Spinal cord (tissue), 10 donors: Measurements from ENCODE around the gene POU2AF1. TPM values are rescaled to one million over a fixed set of nuclear protein-coding genes. Genes with fewer than 3 reads are reported as not detected.
A peak's percentile ranks its signal among the peaks of the same experiment; 100 is the strongest.

ENCODE experiments used
- DNase-seq, 6 donors: peaks; one replicate each; pipeline versions ENCODE4 v3.0.0 to v3.0.0-alpha.2; 2013 to 2015; ENCODE audit warnings: low spot score in 6 of 6, low read depth in 4 of 6
- H3K27ac ChIP-seq: one replicate; pipeline ENCODE4 v1.5.1; 2013; ENCODE audit warnings: low read depth, low read length, control low read depth
- H3K27me3 ChIP-seq: one replicate; pipeline ENCODE4 v1.6.1; 2013; ENCODE audit warnings: low read length; ENCODE audit not compliant: control insufficient read depth, insufficient read depth
- H3K36me3 ChIP-seq: one replicate; pipeline ENCODE4 v1.6.1; 2013; ENCODE audit warnings: low read length; ENCODE audit not compliant: control insufficient read depth, insufficient read depth
- H3K4me1 ChIP-seq: one replicate; pipeline ENCODE4 v1.6.1; 2013; ENCODE audit warnings: low read length; ENCODE audit not compliant: control insufficient read depth, insufficient read depth
- H3K4me3 ChIP-seq: one replicate; pipeline ENCODE4 v1.5.1; 2013; ENCODE audit warnings: low read depth, low read length, control low read depth
- H3K9me3 ChIP-seq: one replicate; pipeline ENCODE4 v1.6.1; 2013; ENCODE audit warnings: low read length; ENCODE audit not compliant: control insufficient read depth, insufficient read depth
- WGBS: methylation state at CpG from one replicate; pipeline ENCODE4 v1.1.5; 2013; ENCODE audit warnings: missing lambda C conversion rate; ENCODE audit not compliant: insufficient coverage; 5-methylcytosine and 5-hydroxymethylcytosine counted together
- polyA plus RNA-seq, 2 donors: library from polyadenylated mRNA; unstranded; fragments of 120-200 nt; gene quantifications; one replicate each; pipeline ENCODE4 v1.2.1, GENCODE V29; 2013; ENCODE audit not compliant: insufficient read length in 2 of 2
- total RNA-seq, 2 donors: library from RNA; depleted of rRNA in 1 of 2; stranded (reverse); fragments of 120-200 nt in 1 of 2; fragments of >200 nt in 1 of 2; gene quantifications; one replicate each; pipeline versions ENCODE4 v1.2.3 to v1.2.4, GENCODE V29; 2013 to 2014
- donor health status: healthy.

Gene POU2AF1
- total and polyA plus RNA-seq, 4 donors: 0.27 to 4.5 (median 0.51) TPM

- Histone ChIP-seq H3K27ac (no peak overlapping the region), H3K4me1 (no peaks in the 10 kb centered on the region), H3K9me3 (no peaks in the 10 kb centered on the region), H3K4me3 (no peak overlapping the region), H3K36me3 (no peaks in the 10 kb centered on the region), H3K27me3 (no peaks in the 10 kb centered on the region)
- WGBS: 89% methylated on average over 5 of the region's 5 CpGs
- DNase-seq: no peak
Measured at GRCh38 chr11:111410951-111411350, 31.9 kb upstream of the POU2AF1 start.

GRCh38 chr11:111409915-111410314, 30.8 kb upstream of the POU2AF1 start:
- Histone ChIP-seq H3K36me3 (no peaks in the 10 kb centered on the region), H3K4me3 (no peak overlapping the region), H3K27ac (no peak overlapping the region), H3K9me3 (no peaks in the 10 kb centered on the region), H3K27me3 (no peaks in the 10 kb centered on the region), H3K4me1 (no peaks in the 10 kb centered on the region)
- no CpG with 5 or more reads among the region's 1 CpG for WGBS
- DNase-seq: no peak

- 82% methylated on average over 5 of the region's 6 CpGs for WGBS
- Histone ChIP-seq H3K9me3 (no peaks in the 10 kb centered on the region), H3K4me3 (no peak overlapping the region), H3K4me1 (no peaks in the 10 kb centered on the region), H3K36me3 (no peaks in the 10 kb centered on the region), H3K27me3 (no peaks in the 10 kb centered on the region), H3K27ac (no peak overlapping the region)
- DNase-seq: no peak
Measured at GRCh38 chr11:111408789-111409727, 30.0 kb upstream of the POU2AF1 start.

GRCh38 chr11:111407652-111408051, 28.6 kb upstream of the POU2AF1 start:
- WGBS: 78% methylated on average over 1 of the region's 2 CpGs
- no peak overlapping the region for H3K4me3 ChIP-seq
- no peaks in the 10 kb centered on the region for H3K9me3 ChIP-seq
- H3K36me3 ChIP-seq: no peaks in the 10 kb centered on the region
- H3K27me3 ChIP-seq: no peaks in the 10 kb centered on the region
- H3K27ac ChIP-seq: no peak overlapping the region
- H3K4me1 ChIP-seq: no peaks in the 10 kb centered on the region
- no peak for DNase-seq

- H3K4me3 ChIP-seq: no peak overlapping the region
- H3K36me3 ChIP-seq: no peaks in the 10 kb centered on the region
- H3K27me3 ChIP-seq: no peaks in the 10 kb centered on the region
- no peak for DNase-seq
- H3K9me3 ChIP-seq: no peaks in the 10 kb centered on the region
- no peak overlapping the region for H3K27ac ChIP-seq
- no peaks in the 10 kb centered on the region for H3K4me1 ChIP-seq
- WGBS: 91% methylated on average over 1 of the region's 1 CpG
Measured at GRCh38 chr11:111406589-111406988, 27.5 kb upstream of the POU2AF1 start.

- Histone ChIP-seq H3K4me3 (no peak overlapping the region), H3K27me3 (no peaks in the 10 kb centered on the region), H3K4me1 (no peaks in the 10 kb centered on the region), H3K27ac (no peak overlapping the region), H3K9me3 (no peaks in the 10 kb centered on the region), H3K36me3 (no peaks in the 10 kb centered on the region)
- 47% methylated on average over 2 of the region's 2 CpGs for WGBS
- DNase-seq: no peak
Measured at GRCh38 chr11:111406091-111406490, 27.0 kb upstream of the POU2AF1 start.

- no peaks in the 10 kb centered on the region for H3K27me3 ChIP-seq
- no peaks in the 10 kb centered on the region for H3K4me1 ChIP-seq
- no peak overlapping the region for H3K27ac ChIP-seq
- no peaks in the 10 kb centered on the region for H3K36me3 ChIP-seq
- DNase-seq: no peak
- WGBS: no CpG with 5 or more reads among the region's 2 CpGs
- no peaks in the 10 kb centered on the region for H3K9me3 ChIP-seq
- no peak overlapping the region for H3K4me3 ChIP-seq
Measured at GRCh38 chr11:111405551-111405950, 26.5 kb upstream of the POU2AF1 start.

GRCh38 chr11:111403051-111403726, 24.1 kb upstream of the POU2AF1 start:
- DNase-seq: peak in 1 of 6 donors; percentile 52
- Histone ChIP-seq H3K4me3 (no peak overlapping the region), H3K4me1 (no peaks in the 10 kb centered on the region), H3K9me3 (no peaks in the 10 kb centered on the region), H3K27ac (no peak overlapping the region), H3K36me3 (no peaks in the 10 kb centered on the region), H3K27me3 (no peaks in the 10 kb centered on the region)
- WGBS: 63% methylated on average over 1 of the region's 3 CpGs

- no peaks in the 10 kb centered on the region for H3K27me3 ChIP-seq
- no peaks in the 10 kb centered on the region for H3K9me3 ChIP-seq
- no peak overlapping the region for H3K4me3 ChIP-seq
- WGBS: 45% methylated on average over 2 of the region's 3 CpGs
- no peak for DNase-seq
- no peaks in the 10 kb centered on the region for H3K4me1 ChIP-seq
- H3K27ac ChIP-seq: no peak overlapping the region
- H3K36me3 ChIP-seq: no peaks in the 10 kb centered on the region
Measured at GRCh38 chr11:111402411-111402810, 23.3 kb upstream of the POU2AF1 start.
